Measurements from ENCODE around the gene KCNIP1.

KCNIP1 gene

DNA sequence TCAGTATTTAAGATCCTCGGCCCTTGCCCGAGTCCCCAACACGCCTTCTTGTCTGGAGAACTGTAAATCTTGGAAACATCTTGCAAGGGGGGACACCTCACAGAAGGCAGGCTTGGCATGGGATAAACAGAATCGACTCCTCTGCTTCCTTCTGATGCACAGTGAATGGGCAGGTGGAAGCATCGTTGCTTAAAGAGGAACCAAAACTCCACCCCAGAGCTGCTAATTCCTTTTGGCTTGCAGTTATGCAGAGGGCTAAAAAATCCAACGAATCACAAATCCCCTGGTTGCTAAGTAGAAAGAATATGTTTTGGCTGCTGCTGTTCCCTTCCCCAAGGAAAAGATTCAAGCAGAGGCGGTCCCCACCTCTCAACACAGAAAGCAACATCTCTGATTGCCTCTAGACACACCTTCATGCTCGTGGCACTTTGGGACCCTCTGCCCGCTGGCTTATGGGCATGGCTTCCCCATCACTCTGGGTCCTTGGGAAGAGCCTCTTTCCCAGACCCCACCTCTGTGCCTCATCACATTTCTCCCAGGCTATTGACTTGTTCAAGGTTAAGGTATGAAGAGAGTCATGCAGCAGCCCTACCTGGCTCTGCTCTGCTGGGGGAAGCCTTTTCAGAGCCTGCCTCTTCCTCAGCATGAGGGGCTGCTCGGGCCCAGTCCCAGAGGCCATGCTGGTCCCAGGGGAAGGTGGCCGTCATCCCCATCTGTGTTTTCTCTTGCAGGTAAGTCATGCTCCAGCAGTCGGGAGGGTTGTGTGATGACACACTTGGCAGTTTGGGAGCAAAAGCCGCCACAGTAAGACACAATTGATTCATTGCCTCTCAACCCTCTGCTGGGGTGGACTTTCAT lies 137.1 kb downstream of the KCNIP1 start:
- H4K8ac ChIP-seq (ENCODE audit: low read depth, low read length): no peak overlapping the region
- no peak overlapping the region for H3K9ac ChIP-seq (ENCODE audit: low read depth, low read length, poor library complexity)
- no peak overlapping the region for H2BK15ac ChIP-seq (ENCODE audit: low read length)
- H2BK120ac ChIP-seq (ENCODE audit: low read depth, low read length): no peak overlapping the region
- H3K27me3 ChIP-seq (ENCODE audit: control insufficient read depth in 3 of 3, insufficient read depth in 3 of 3, low read depth in 1 of 3, low read length in 3 of 3): peaks cover 0 to 2% (median 0%) of the 10 kb centered on the region in 3 experiments
- H3K18ac ChIP-seq (ENCODE audit: low read length): no peak overlapping the region
- H3K4me1 ChIP-seq (ENCODE audit: control insufficient read depth in 2 of 2, insufficient read depth in 1 of 2, low read depth in 1 of 2, low read length in 2 of 2): no peaks in the 10 kb centered on the region
- no peak overlapping the region for H3K27ac ChIP-seq (replicated peaks; ENCODE audit: low read length)
- no peak overlapping the region for H2BK12ac ChIP-seq (ENCODE audit: low read length)
- H3K23ac ChIP-seq (ENCODE audit: low read depth, low read length, poor library complexity): no peak overlapping the region
- no peaks in the 10 kb centered on the region for H3K9me3 ChIP-seq (replicated peaks in 1 of 2; ENCODE audit: control insufficient read depth in 2 of 2, insufficient read depth in 1 of 2, low read depth in 1 of 2, low read length in 2 of 2)
- H2AFZ ChIP-seq (ENCODE audit: low read length): no peak overlapping the region
- H4K91ac ChIP-seq (ENCODE audit: low read depth, low read length, poor library complexity): no peak overlapping the region
- H3K79me1 ChIP-seq (ENCODE audit: low read depth, low read length): no peaks in the 10 kb centered on the region
- no peak overlapping the region for H2AK5ac ChIP-seq (ENCODE audit: low read depth, low read length)
- no peak overlapping the region for H3K14ac ChIP-seq (ENCODE audit: low read length)
- no peaks in the 10 kb centered on the region for H3K36me3 ChIP-seq (replicated peaks in 1 of 2; ENCODE audit: control insufficient read depth in 2 of 2, insufficient read depth in 2 of 2, low read length in 2 of 2)
- H3K4ac ChIP-seq (ENCODE audit: low read length): no peak overlapping the region
- no peak for DNase-seq (ENCODE audit: low spot score)
- no CpG with 5 or more reads among the region's 13 CpGs for WGBS, 2 donors (ENCODE audit: extremely low coverage in 2 of 2, insufficient read length in 2 of 2, insufficient replicate concordance in 1 of 2)
- H3K4me2 ChIP-seq (ENCODE audit: insufficient read depth, low read length, poor library complexity, severe bottlenecking): no peak overlapping the region
- no peak overlapping the region for H2BK5ac ChIP-seq (ENCODE audit: low read length)
- no peak overlapping the region for H3K4me3 ChIP-seq (ENCODE audit: low read length in 2 of 2)

DNA sequence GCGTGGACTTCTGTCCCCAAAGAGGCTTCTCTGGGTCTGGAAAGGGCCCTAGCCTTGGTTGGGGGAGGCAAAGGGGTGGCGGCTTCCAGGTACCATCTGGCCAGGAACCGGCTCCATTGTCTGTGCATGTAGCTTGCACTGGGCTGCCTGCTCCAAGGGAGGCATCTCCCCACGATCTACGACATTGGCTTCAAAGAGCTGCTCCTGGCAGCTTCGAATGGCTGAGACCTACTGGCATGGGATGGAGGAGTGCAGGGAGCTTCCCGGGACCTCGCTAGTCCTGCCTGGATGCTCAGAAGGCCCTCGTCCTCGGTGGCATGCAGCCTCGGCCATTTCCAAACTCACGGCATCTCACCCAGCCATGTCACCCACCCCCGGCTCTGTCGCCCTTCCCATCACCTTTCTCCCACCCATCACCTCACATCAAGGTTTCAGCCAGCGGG lies 137.8 kb downstream of the KCNIP1 start:
- Histone ChIP-seq H2BK15ac (ENCODE audit: low read length) (no peak overlapping the region), H2AFZ (ENCODE audit: low read length) (no peak overlapping the region), H3K9me3 (replicated peaks in 1 of 2; ENCODE audit: control insufficient read depth in 2 of 2, insufficient read depth in 1 of 2, low read depth in 1 of 2, low read length in 2 of 2) (no peaks in the 10 kb centered on the region), H2BK120ac (ENCODE audit: low read depth, low read length) (no peak overlapping the region), H3K79me1 (ENCODE audit: low read depth, low read length) (no peaks in the 10 kb centered on the region), H3K9ac (ENCODE audit: low read depth, low read length, poor library complexity) (no peak overlapping the region), H3K36me3 (replicated peaks in 1 of 2; ENCODE audit: control insufficient read depth in 2 of 2, insufficient read depth in 2 of 2, low read length in 2 of 2) (no peaks in the 10 kb centered on the region), H3K4me3 (ENCODE audit: low read length in 2 of 2) (no peak overlapping the region), H3K23ac (ENCODE audit: low read depth, low read length, poor library complexity) (peak overlapping the region; percentile 35), H3K27me3 (ENCODE audit: control insufficient read depth in 3 of 3, insufficient read depth in 3 of 3, low read depth in 1 of 3, low read length in 3 of 3) (peaks cover 0 to 2% (median 0%) of the 10 kb centered on the region in 3 experiments), H4K8ac (ENCODE audit: low read depth, low read length) (no peak overlapping the region), H3K14ac (ENCODE audit: low read length) (no peak overlapping the region), H3K4ac (ENCODE audit: low read length) (no peak overlapping the region), H2AK5ac (ENCODE audit: low read depth, low read length) (no peak overlapping the region), H2BK12ac (ENCODE audit: low read length) (no peak overlapping the region), H3K4me1 (ENCODE audit: control insufficient read depth in 2 of 2, insufficient read depth in 1 of 2, low read depth in 1 of 2, low read length in 2 of 2) (no peaks in the 10 kb centered on the region), H4K91ac (ENCODE audit: low read depth, low read length, poor library complexity) (no peak overlapping the region), H3K18ac (ENCODE audit: low read length) (no peak overlapping the region), H2BK5ac (ENCODE audit: low read length) (no peak overlapping the region), H3K27ac (replicated peaks; ENCODE audit: low read length) (no peak overlapping the region), H3K4me2 (ENCODE audit: insufficient read depth, low read length, poor library complexity, severe bottlenecking) (no peak overlapping the region)
- no peak for DNase-seq (ENCODE audit: low spot score)
- no CpG with 5 or more reads among the region's 15 CpGs for WGBS, 2 donors (ENCODE audit: extremely low coverage in 2 of 2, insufficient read length in 2 of 2, insufficient replicate concordance in 1 of 2)

GRCh38 chr5:170642066-170642735 lies 138.4 kb downstream of the KCNIP1 start:
- WGBS, 2 donors (ENCODE audit: extremely low coverage in 2 of 2, insufficient read length in 2 of 2, insufficient replicate concordance in 1 of 2): no CpG with 5 or more reads among the region's 18 CpGs
- Histone ChIP-seq H3K4me2 (ENCODE audit: insufficient read depth, low read length, poor library complexity, severe bottlenecking) (no peak overlapping the region), H3K18ac (ENCODE audit: low read length) (no peak overlapping the region), H3K9me3 (replicated peaks in 1 of 2; ENCODE audit: control insufficient read depth in 2 of 2, insufficient read depth in 1 of 2, low read depth in 1 of 2, low read length in 2 of 2) (no peaks in the 10 kb centered on the region), H4K91ac (ENCODE audit: low read depth, low read length, poor library complexity) (no peak overlapping the region), H2BK120ac (ENCODE audit: low read depth, low read length) (no peak overlapping the region), H3K14ac (ENCODE audit: low read length) (peak overlapping the region; percentile 50), H3K4ac (ENCODE audit: low read length) (no peak overlapping the region), H3K27me3 (ENCODE audit: control insufficient read depth in 3 of 3, insufficient read depth in 3 of 3, low read depth in 1 of 3, low read length in 3 of 3) (peaks cover 0 to 2% (median 0%) of the 10 kb centered on the region in 3 experiments), H3K36me3 (replicated peaks in 1 of 2; ENCODE audit: control insufficient read depth in 2 of 2, insufficient read depth in 2 of 2, low read length in 2 of 2) (no peaks in the 10 kb centered on the region), H2AFZ (ENCODE audit: low read length) (no peak overlapping the region), H3K4me3 (ENCODE audit: low read length in 2 of 2) (no peak overlapping the region), H3K23ac (ENCODE audit: low read depth, low read length, poor library complexity) (no peak overlapping the region), H2AK5ac (ENCODE audit: low read depth, low read length) (no peak overlapping the region), H2BK5ac (ENCODE audit: low read length) (no peak overlapping the region), H3K79me1 (ENCODE audit: low read depth, low read length) (no peaks in the 10 kb centered on the region), H4K8ac (ENCODE audit: low read depth, low read length) (no peak overlapping the region), H2BK12ac (ENCODE audit: low read length) (no peak overlapping the region), H3K4me1 (ENCODE audit: control insufficient read depth in 2 of 2, insufficient read depth in 1 of 2, low read depth in 1 of 2, low read length in 2 of 2) (no peaks in the 10 kb centered on the region), H3K27ac (replicated peaks; ENCODE audit: low read length) (no peak overlapping the region), H2BK15ac (ENCODE audit: low read length) (no peak overlapping the region), H3K9ac (ENCODE audit: low read depth, low read length, poor library complexity) (no peak overlapping the region)
- no peak for DNase-seq (ENCODE audit: low spot score)

DNA sequence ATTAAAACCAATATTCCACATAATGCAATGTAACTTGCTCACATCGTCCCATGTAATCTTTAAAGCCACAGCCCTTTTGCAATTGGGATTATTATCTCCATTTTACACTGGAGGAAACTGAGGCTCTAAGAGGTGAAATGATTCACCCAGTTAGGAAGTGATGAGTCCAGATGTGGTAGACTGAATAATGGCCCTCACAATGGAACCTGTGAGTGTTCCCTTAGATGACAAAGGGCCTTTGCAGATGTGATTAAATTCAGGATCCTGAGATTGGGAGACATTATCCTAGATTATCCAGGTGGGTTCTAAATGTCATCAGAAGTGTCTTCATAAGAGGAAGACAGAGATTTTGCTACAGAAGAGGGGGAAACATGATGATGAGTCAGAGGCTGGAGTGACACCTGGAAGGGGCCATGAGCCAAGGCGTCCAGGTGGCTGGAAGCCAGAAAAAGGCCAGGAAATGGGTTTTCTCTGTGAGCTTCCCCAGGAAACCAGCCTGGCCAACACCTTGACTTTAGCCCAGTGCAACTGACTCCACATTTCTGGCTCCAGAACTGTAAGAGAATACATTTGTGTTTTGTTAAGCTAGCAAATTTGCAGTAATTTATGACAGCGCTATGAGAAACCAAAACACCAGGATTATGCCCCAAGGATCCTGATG lies 139.1 kb downstream of the KCNIP1 start:
- Histone ChIP-seq H4K91ac (ENCODE audit: low read depth, low read length, poor library complexity) (no peak overlapping the region), H2AFZ (ENCODE audit: low read length) (no peak overlapping the region), H3K23ac (ENCODE audit: low read depth, low read length, poor library complexity) (no peak overlapping the region), H3K4me3 (ENCODE audit: low read length in 2 of 2) (no peak overlapping the region), H3K4me2 (ENCODE audit: insufficient read depth, low read length, poor library complexity, severe bottlenecking) (no peak overlapping the region), H3K18ac (ENCODE audit: low read length) (no peak overlapping the region), H3K27me3 (ENCODE audit: control insufficient read depth in 3 of 3, insufficient read depth in 3 of 3, low read depth in 1 of 3, low read length in 3 of 3) (peaks cover 0 to 2% (median 0%) of the 10 kb centered on the region in 3 experiments), H3K27ac (replicated peaks; ENCODE audit: low read length) (no peak overlapping the region), H3K9me3 (replicated peaks in 1 of 2; ENCODE audit: control insufficient read depth in 2 of 2, insufficient read depth in 1 of 2, low read depth in 1 of 2, low read length in 2 of 2) (no peaks in the 10 kb centered on the region), H2BK12ac (ENCODE audit: low read length) (no peak overlapping the region), H3K9ac (ENCODE audit: low read depth, low read length, poor library complexity) (no peak overlapping the region), H3K4ac (ENCODE audit: low read length) (no peak overlapping the region), H2AK5ac (ENCODE audit: low read depth, low read length) (no peak overlapping the region), H2BK5ac (ENCODE audit: low read length) (no peak overlapping the region), H3K36me3 (replicated peaks in 1 of 2; ENCODE audit: control insufficient read depth in 2 of 2, insufficient read depth in 2 of 2, low read length in 2 of 2) (no peaks in the 10 kb centered on the region), H3K14ac (ENCODE audit: low read length) (no peak overlapping the region), H3K79me1 (ENCODE audit: low read depth, low read length) (no peaks in the 10 kb centered on the region), H2BK15ac (ENCODE audit: low read length) (no peak overlapping the region), H3K4me1 (ENCODE audit: control insufficient read depth in 2 of 2, insufficient read depth in 1 of 2, low read depth in 1 of 2, low read length in 2 of 2) (no peaks in the 10 kb centered on the region), H4K8ac (ENCODE audit: low read depth, low read length) (no peak overlapping the region), H2BK120ac (ENCODE audit: low read depth, low read length) (no peak overlapping the region)
- DNase-seq (ENCODE audit: low spot score): no peak
- no CpG with 5 or more reads among the region's 3 CpGs for WGBS, 2 donors (ENCODE audit: extremely low coverage in 2 of 2, insufficient read length in 2 of 2, insufficient replicate concordance in 1 of 2)

Data from neuronal stem cell (in vitro differentiated cells).